Activated CD4-positive, alpha-beta T cell treated with anti-CD3 and anti-CD28 coated beads, Interleukin-2, amount 10 ng/mL, durations not matched to agents 7 days and 5 days (primary cell): ENCODE data around the gene CD163L1. TPM values are rescaled to one million over a fixed set of nuclear protein-coding genes. Genes with fewer than 3 reads are reported as not detected.

Experiments
- CTCF ChIA-PET: fragments of 350-600 bp; sonication (Branson Sonifier 250); formaldehyde crosslinking; loops from one replicate; lab custom pipeline; 2021; ENCODE audit warnings: antibody characterized with exemption; lab: Charles Lee
- POLR2A ChIA-PET: fragments of 350-600 bp; sonication (Branson Sonifier 250); formaldehyde crosslinking; loops from one replicate; lab custom pipeline; 2021; ENCODE audit warnings: antibody characterized with exemption; lab: Charles Lee
- DNase-seq: peaks from one replicate; pipeline ENCODE4 v3.0.0-alpha.2; 2020
- H3K27ac Mint-ChIP-seq: one replicate; pipeline ENCODE4 v1.8.0; 2021; ENCODE audit warnings: mild to moderate bottlenecking, moderate library complexity, mixed read lengths
- H3K27me3 Mint-ChIP-seq: one replicate; pipeline ENCODE4 v1.8.0; 2021; ENCODE audit warnings: mixed read lengths
- H3K36me3 Mint-ChIP-seq: one replicate; pipeline ENCODE4 v1.8.0; 2021; ENCODE audit warnings: low read depth, mixed read lengths
- H3K4me1 Mint-ChIP-seq: one replicate; pipeline ENCODE4 v1.8.0; 2021; ENCODE audit warnings: mixed read lengths
- H3K4me3 Mint-ChIP-seq: one replicate; pipeline ENCODE4 v1.8.0; 2021; ENCODE audit warnings: mild to moderate bottlenecking, moderate library complexity, mixed read lengths
- H3K9me3 Mint-ChIP-seq: one replicate; pipeline ENCODE4 v1.8.0; 2021; ENCODE audit warnings: mixed read lengths
- total RNA-seq, 2 experiments: library from RNA; stranded (reverse); gene quantifications; one replicate each; pipeline ENCODE4 v1.2.3, GENCODE V29; 2021

CD163L1 gene
- total RNA-seq, 2 experiments from 2014 or later = not detected

- Mint-ChIP-seq H3K27me3 (peaks cover 25% of the 10 kb centered on the region), H3K27ac (no peak overlapping the region), H3K4me1 (no peaks in the 10 kb centered on the region), H3K4me3 (no peak overlapping the region), H3K36me3 (no peaks in the 10 kb centered on the region), H3K9me3 (no peaks in the 10 kb centered on the region)
- DNase-seq = no peak
- CTCF ChIA-PET = no interaction called here
- POLR2A ChIA-PET = no interaction called here
Measured at GRCh38 chr12:7387289-7387688, 56.7 kb downstream of the CD163L1 start.

GRCh38 chr12:7383157-7383556 is 60.8 kb downstream of the CD163L1 start:
- Mint-ChIP-seq H3K27ac (no peak overlapping the region), H3K4me1 (no peaks in the 10 kb centered on the region), H3K36me3 (no peaks in the 10 kb centered on the region), H3K9me3 (no peaks in the 10 kb centered on the region), H3K27me3 (peaks cover 18% of the 10 kb centered on the region), H3K4me3 (no peak overlapping the region)
- CTCF ChIA-PET = no interaction called here
- POLR2A ChIA-PET = no interaction called here
- DNase-seq = no peak

GRCh38 chr12:7376196-7376595 is 67.8 kb downstream of the CD163L1 start:
- Mint-ChIP-seq H3K4me3 (no peak overlapping the region), H3K27me3 (peaks cover 10% of the 10 kb centered on the region), H3K27ac (no peak overlapping the region), H3K36me3 (no peaks in the 10 kb centered on the region), H3K4me1 (no peaks in the 10 kb centered on the region), H3K9me3 (no peaks in the 10 kb centered on the region)
- ChIA-PET POLR2A (no interaction called here), CTCF (no interaction called here)
- DNase-seq = no peak

GRCh38 chr12:7375145-7375543 is 68.8 kb downstream of the CD163L1 start:
- ChIA-PET POLR2A (no interaction called here), CTCF (no interaction called here)
- Mint-ChIP-seq H3K9me3 (no peaks in the 10 kb centered on the region), H3K27ac (no peak overlapping the region), H3K27me3 (peaks cover 7% of the 10 kb centered on the region), H3K36me3 (no peaks in the 10 kb centered on the region), H3K4me1 (no peaks in the 10 kb centered on the region), H3K4me3 (no peak overlapping the region)
- no peak for DNase-seq

GRCh38 chr12:7374423-7375144 is 69.4 kb downstream of the CD163L1 start:
- ChIA-PET CTCF (no interaction called here), POLR2A (no interaction called here)
- Mint-ChIP-seq H3K4me3 (no peak overlapping the region), H3K4me1 (no peaks in the 10 kb centered on the region), H3K27ac (no peak overlapping the region), H3K27me3 (peaks cover 7% of the 10 kb centered on the region), H3K9me3 (no peaks in the 10 kb centered on the region), H3K36me3 (no peaks in the 10 kb centered on the region)
- DNase-seq = peak; percentile 32

- POLR2A ChIA-PET = no interaction called here
- Mint-ChIP-seq H3K4me1 (no peaks in the 10 kb centered on the region), H3K36me3 (no peaks in the 10 kb centered on the region), H3K9me3 (no peaks in the 10 kb centered on the region), H3K4me3 (no peak overlapping the region), H3K27ac (no peak overlapping the region), H3K27me3 (peaks cover 8% of the 10 kb centered on the region)
- no peak for DNase-seq
- CTCF ChIA-PET = no interaction called here
Measured at GRCh38 chr12:7373226-7373625, 70.7 kb downstream of the CD163L1 start.

- no peak overlapping the region for H3K27ac Mint-ChIP-seq
- ChIA-PET POLR2A (no interaction called here), CTCF (no interaction called here)
- no peaks in the 10 kb centered on the region for H3K4me1 Mint-ChIP-seq
- peaks cover 16% of the 10 kb centered on the region for H3K27me3 Mint-ChIP-seq
- H3K9me3 Mint-ChIP-seq = no peaks in the 10 kb centered on the region
- no peaks in the 10 kb centered on the region for H3K36me3 Mint-ChIP-seq
- no peak overlapping the region for H3K4me3 Mint-ChIP-seq
- DNase-seq = no peak
Measured at GRCh38 chr12:7369274-7369729, 74.7 kb downstream of the CD163L1 start.

- Mint-ChIP-seq H3K4me3 (no peak overlapping the region), H3K4me1 (no peaks in the 10 kb centered on the region), H3K27ac (no peak overlapping the region), H3K27me3 (peaks cover 28% of the 10 kb centered on the region), H3K9me3 (no peaks in the 10 kb centered on the region), H3K36me3 (no peaks in the 10 kb centered on the region)
- CTCF ChIA-PET = no interaction called here
- DNase-seq = no peak
- POLR2A ChIA-PET = no interaction called here
Measured at GRCh38 chr12:7362734-7363133, 81.2 kb downstream of the CD163L1 start.

GRCh38 chr12:7361265-7361664 is 82.7 kb downstream of the CD163L1 start:
- POLR2A ChIA-PET = no interaction called here
- H3K27me3 Mint-ChIP-seq = peaks cover 32% of the 10 kb centered on the region
- no peaks in the 10 kb centered on the region for H3K4me1 Mint-ChIP-seq
- H3K9me3 Mint-ChIP-seq = no peaks in the 10 kb centered on the region
- no peak for DNase-seq
- H3K36me3 Mint-ChIP-seq = no peaks in the 10 kb centered on the region
- CTCF ChIA-PET = no interaction called here
- no peak overlapping the region for H3K27ac Mint-ChIP-seq
- H3K4me3 Mint-ChIP-seq = no peak overlapping the region

- H3K4me3 Mint-ChIP-seq = no peak overlapping the region
- H3K4me1 Mint-ChIP-seq = peaks cover 7% of the 10 kb centered on the region
- no peak overlapping the region for H3K27ac Mint-ChIP-seq
- POLR2A ChIA-PET = no interaction called here
- no peak for DNase-seq
- H3K9me3 Mint-ChIP-seq = no peaks in the 10 kb centered on the region
- no peaks in the 10 kb centered on the region for H3K36me3 Mint-ChIP-seq
- CTCF ChIA-PET = no interaction called here
- peaks cover 28% of the 10 kb centered on the region for H3K27me3 Mint-ChIP-seq
Measured at GRCh38 chr12:7354529-7354928, 89.4 kb downstream of the CD163L1 start.

GRCh38 chr12:7352661-7353060 is 91.3 kb downstream of the CD163L1 start:
- DNase-seq = no peak
- ChIA-PET CTCF (no interaction called here), POLR2A (no interaction called here)
- H3K36me3 Mint-ChIP-seq = no peaks in the 10 kb centered on the region
- peaks cover 7% of the 10 kb centered on the region for H3K4me1 Mint-ChIP-seq
- H3K9me3 Mint-ChIP-seq = no peaks in the 10 kb centered on the region
- H3K27ac Mint-ChIP-seq = no peak overlapping the region
- no peak overlapping the region for H3K4me3 Mint-ChIP-seq
- peaks cover 32% of the 10 kb centered on the region for H3K27me3 Mint-ChIP-seq

GRCh38 chr12:7351177-7351576 is 92.8 kb downstream of the CD163L1 start:
- Mint-ChIP-seq H3K36me3 (peaks cover 1% of the 10 kb centered on the region), H3K9me3 (peaks cover 2% of the 10 kb centered on the region), H3K4me1 (peaks cover 17% of the 10 kb centered on the region), H3K27me3 (peaks cover 28% of the 10 kb centered on the region), H3K4me3 (no peak overlapping the region), H3K27ac (no peak overlapping the region)
- DNase-seq = no peak
- CTCF ChIA-PET = no interaction called here
- POLR2A ChIA-PET = no interaction called here

GRCh38 chr12:7349418-7349817 is 94.5 kb downstream of the CD163L1 start:
- POLR2A ChIA-PET = no interaction called here
- H3K4me3 Mint-ChIP-seq = no peak overlapping the region
- H3K9me3 Mint-ChIP-seq = peaks cover 11% of the 10 kb centered on the region
- CTCF ChIA-PET = interaction anchor here (2.1 kb wide), 1 partner anchor 10 kb away, joined by 4 read pairs; no protein-coding TSS in a partner anchor
- H3K36me3 Mint-ChIP-seq = peaks cover 6% of the 10 kb centered on the region
- H3K4me1 Mint-ChIP-seq = peaks cover 27% of the 10 kb centered on the region
- DNase-seq = no peak
- H3K27ac Mint-ChIP-seq = no peak overlapping the region
- peaks cover 21% of the 10 kb centered on the region for H3K27me3 Mint-ChIP-seq
